Tibial artery (tissue), 4 donors: ENCODE results near the gene PALLD.
A peak's percentile ranks its signal among the peaks of the same experiment; 100 is the strongest.

Experiments used
- DNase-seq, 2 donors: peaks; one replicate each; pipeline ENCODE4 v3.0.0-alpha.2; 2019
- H3K27ac ChIP-seq, 2 donors: fragments of 200-600 bp; sonication (generic) in 1 of 2; 1 replicate in 1 of 2; 2 replicates in 1 of 2; pipeline ENCODE4 v1.5.1; 2018 to 2019; ENCODE audit warnings: mild to moderate bottlenecking in 1 of 2
- H3K27me3 ChIP-seq, 2 donors: fragments of 200-600 bp; sonication (generic) in 1 of 2; one replicate each; pipeline versions ENCODE4 v1.5.1 to v1.6.0; 2016 to 2019
- H3K36me3 ChIP-seq, 3 donors: fragments of 200-600 bp; sonication (generic) in 2 of 3; one replicate each; pipeline ENCODE4 v1.5.1; 2016 to 2019; ENCODE audit warnings: mild to moderate bottlenecking in 2 of 3
- H3K4me1 ChIP-seq, 4 donors: fragments of 200-600 bp; sonication (generic) in 2 of 4; 1 replicate in 3 of 4; 2 replicates in 1 of 4; pipeline ENCODE4 v1.5.1; 2016 to 2019
- H3K4me3 ChIP-seq, 2 donors: fragments of 200-600 bp; sonication (generic) in 1 of 2; 1 replicate in 1 of 2; 2 replicates in 1 of 2; pipeline ENCODE4 v1.5.1; 2018 to 2019; ENCODE audit warnings: mild to moderate bottlenecking in 2 of 2
- H3K9me3 ChIP-seq, 3 donors: fragments of 200-600 bp; sonication (generic) in 1 of 3; one replicate each; pipeline ENCODE4 v1.5.1; 2016 to 2019
- intact Hi-C: fragments of 100-400 bp; cut with DNase I; formaldehyde crosslinking; loops from one replicate; pipeline ENCODE4 v1.15.0; 2023; ENCODE audit warnings: low total_unique reads
- TF ChIP-seq, protein P1 (sequence below), 2 experiments: fragments of 200-600 bp in 1 of 2; fragments of 450-650 bp in 1 of 2; IDR thresholded peaks; one replicate each; pipeline ENCODE4 v1.5.1; 2017 to 2019; ENCODE audit warnings: antibody characterized with exemption in 2 of 2, mild to moderate bottlenecking in 1 of 2, moderate library complexity in 1 of 2

The PALLD gene

DNA sequence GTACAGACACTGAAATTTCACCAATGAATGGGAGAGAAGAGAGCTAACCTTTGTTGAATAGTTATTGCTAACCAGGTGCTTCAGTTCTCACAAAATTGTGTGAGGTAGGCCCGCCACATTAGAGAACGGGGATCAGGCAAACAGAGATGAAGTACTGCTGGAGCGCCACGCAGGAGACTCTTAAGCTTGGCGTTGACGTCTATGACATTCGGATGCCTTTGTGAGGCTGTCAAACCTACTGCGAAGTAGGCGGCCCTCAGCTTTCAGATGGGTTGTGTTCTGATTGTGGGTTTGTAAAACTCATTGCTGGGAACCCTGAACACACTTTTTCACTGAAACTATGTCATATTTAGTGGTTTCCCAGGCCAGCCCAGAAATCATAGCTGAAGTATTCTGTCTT, 339.6 kb downstream of the PALLD start:
- TF ChIP-seq, protein P1, sequence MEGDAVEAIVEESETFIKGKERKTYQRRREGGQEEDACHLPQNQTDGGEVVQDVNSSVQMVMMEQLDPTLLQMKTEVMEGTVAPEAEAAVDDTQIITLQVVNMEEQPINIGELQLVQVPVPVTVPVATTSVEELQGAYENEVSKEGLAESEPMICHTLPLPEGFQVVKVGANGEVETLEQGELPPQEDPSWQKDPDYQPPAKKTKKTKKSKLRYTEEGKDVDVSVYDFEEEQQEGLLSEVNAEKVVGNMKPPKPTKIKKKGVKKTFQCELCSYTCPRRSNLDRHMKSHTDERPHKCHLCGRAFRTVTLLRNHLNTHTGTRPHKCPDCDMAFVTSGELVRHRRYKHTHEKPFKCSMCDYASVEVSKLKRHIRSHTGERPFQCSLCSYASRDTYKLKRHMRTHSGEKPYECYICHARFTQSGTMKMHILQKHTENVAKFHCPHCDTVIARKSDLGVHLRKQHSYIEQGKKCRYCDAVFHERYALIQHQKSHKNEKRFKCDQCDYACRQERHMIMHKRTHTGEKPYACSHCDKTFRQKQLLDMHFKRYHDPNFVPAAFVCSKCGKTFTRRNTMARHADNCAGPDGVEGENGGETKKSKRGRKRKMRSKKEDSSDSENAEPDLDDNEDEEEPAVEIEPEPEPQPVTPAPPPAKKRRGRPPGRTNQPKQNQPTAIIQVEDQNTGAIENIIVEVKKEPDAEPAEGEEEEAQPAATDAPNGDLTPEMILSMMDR (IDR thresholded peaks at IDR 0.05): no peak
- H3K27me3 ChIP-seq: no peaks in the 10 kb centered on the region
- peak overlapping the region; percentile 88 to 98 for H3K27ac ChIP-seq
- intact Hi-C loops: no loop called here
- peaks cover 0 to 4% (median 0%) of the 10 kb centered on the region in 3 donors for H3K36me3 ChIP-seq
- no peak for DNase-seq
- H3K4me1 ChIP-seq: peaks cover 0 to 73% (median 51%) of the 10 kb centered on the region in 4 donors
- peak overlapping the region; percentile 80 to 96 for H3K4me3 ChIP-seq
- H3K9me3 ChIP-seq: no peaks in the 10 kb centered on the region

DNA sequence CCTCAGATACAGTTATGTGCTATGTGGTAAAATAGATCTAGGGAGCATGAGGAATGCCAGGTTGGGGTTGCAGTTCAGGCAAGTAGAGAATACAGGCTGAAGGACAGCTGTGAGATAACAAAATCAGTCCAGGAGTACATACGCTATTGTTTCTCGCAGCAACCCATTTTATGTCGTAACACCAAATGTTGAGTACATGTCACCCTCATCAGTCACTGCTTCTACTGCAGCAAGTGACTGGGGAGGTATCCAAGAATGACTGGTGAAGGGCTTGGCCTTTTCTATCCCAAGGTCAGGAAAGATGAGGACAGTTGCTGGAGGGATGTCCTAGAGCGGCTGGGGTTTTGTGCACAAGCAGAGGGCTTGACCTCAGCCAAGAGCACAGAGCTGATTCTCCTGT, 341.1 kb downstream of the PALLD start:
- no peak for DNase-seq
- H3K9me3 ChIP-seq: no peaks in the 10 kb centered on the region
- H3K4me3 ChIP-seq: peak overlapping the region; percentile 80 to 96
- peaks cover 0 to 85% (median 64%) of the 10 kb centered on the region in 4 donors for H3K4me1 ChIP-seq
- peaks cover 0 to 6% (median 0%) of the 10 kb centered on the region in 3 donors for H3K36me3 ChIP-seq
- intact Hi-C loops: no loop called here
- H3K27me3 ChIP-seq: no peaks in the 10 kb centered on the region
- peak overlapping the region; percentile 88 to 98 for H3K27ac ChIP-seq
- TF ChIP-seq, protein P1 (IDR thresholded peaks at IDR 0.05): no peak

DNA sequence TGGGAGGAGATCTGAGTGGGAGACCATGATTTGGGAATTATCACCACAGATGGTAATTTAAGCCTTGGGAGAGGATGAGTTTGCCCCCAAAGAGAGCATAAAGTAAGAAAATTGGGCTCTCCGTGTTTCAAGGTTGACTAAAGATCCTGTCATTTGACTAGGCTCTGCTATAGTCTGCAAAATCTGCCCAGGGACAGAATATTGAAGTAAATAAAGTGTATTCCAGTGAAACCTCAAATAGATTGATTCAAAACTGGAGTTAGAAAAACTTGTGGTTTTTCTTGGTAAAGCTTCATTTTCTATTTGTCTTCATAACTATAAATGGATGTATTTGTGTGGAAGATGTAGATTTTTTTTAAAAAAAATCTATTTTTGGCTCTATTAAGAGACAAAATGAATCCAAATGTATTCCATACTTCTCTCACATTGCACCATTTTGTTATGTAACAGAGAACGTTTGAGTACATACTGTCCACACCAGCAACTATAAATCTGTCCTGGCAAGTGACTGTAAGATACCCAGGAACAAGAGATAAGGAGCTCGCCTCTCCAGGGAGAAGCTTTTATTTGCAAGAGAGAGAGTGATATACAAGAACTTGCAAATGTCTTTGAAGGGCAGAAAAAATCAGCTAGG, 343.0 kb downstream of the PALLD start:
- no peak for DNase-seq
- Histone ChIP-seq H3K36me3 (peaks cover 0 to 7% (median 0%) of the 10 kb centered on the region in 3 donors), H3K27ac (peak overlapping the region; percentile 88 to 98), H3K27me3 (no peaks in the 10 kb centered on the region), H3K4me3 (peak overlapping the region; percentile 3 to 24), H3K9me3 (no peaks in the 10 kb centered on the region), H3K4me1 (peaks cover 0 to 98% (median 77%) of the 10 kb centered on the region in 4 donors)
- TF ChIP-seq, protein P1 (IDR thresholded peaks at IDR 0.05): peak in 1 of 2 experiments; percentile 8
- intact Hi-C loops: loop anchor here (10.0 kb wide), 1 partner anchor 205 kb away; no protein-coding TSS in a partner anchor

DNA sequence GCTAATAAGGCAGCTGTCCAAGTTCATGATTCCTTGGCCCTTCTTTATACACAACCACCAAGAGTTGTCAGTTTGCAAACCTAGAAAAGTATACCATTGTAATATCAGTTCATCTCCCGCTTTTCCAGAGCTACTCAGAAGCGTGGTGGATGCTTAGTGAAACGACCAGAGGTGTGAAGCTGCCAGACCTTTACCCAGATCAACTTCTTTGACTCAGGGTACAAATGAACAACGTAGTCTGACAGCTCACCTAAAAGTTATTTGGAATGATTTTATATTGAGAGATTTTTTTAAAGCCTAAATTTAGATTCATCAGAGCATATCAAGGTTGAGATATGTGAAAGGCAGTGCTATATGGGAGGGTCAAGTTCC, 343.5 kb downstream of the PALLD start:
- H3K36me3 ChIP-seq: peaks cover 0 to 7% (median 0%) of the 10 kb centered on the region in 3 donors
- no peaks in the 10 kb centered on the region for H3K9me3 ChIP-seq
- intact Hi-C loops: loop anchor here (10.0 kb wide), 1 partner anchor 206 kb away; no protein-coding TSS in a partner anchor
- DNase-seq: no peak
- TF ChIP-seq, protein P1 (IDR thresholded peaks at IDR 0.05): peak in 1 of 2 experiments; percentile 3
- H3K4me1 ChIP-seq: peaks cover 0 to 98% (median 78%) of the 10 kb centered on the region in 4 donors
- no peaks in the 10 kb centered on the region for H3K27me3 ChIP-seq
- peak overlapping the region; percentile 88 to 98 for H3K27ac ChIP-seq
- H3K4me3 ChIP-seq: no peak overlapping the region

DNA sequence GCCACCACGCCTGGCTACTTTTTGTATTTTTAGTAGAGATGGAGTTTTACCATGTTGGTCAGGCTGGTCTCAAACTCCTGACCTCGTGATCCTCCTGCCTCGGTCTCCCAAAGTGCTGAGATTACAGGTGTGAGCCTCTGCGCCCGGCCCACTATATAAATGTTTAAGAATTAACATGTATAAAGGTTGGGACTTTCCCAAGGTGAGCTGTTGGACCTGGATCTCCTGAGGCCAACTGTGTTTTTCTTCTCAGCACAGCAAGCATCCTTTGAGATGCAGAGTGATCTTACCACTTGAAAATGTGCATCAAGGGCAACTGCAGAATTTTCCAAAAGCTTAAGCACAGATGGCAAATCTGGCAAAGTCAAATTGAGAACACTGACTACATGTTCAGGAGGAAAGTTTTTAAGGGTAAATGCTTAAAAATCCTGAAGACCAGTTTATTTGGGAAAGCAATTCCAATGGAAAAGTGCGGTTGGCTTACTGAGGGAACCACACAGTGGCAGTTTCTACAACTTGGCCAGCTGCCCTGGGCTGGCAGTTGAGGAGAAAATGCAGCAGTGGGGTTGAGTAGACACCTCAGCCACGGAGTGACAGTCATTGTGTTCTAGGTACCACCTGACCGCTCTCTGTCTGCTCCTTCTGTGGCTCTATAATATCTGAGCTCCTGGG, 344.3 kb downstream of the PALLD start:
- Histone ChIP-seq H3K9me3 (no peaks in the 10 kb centered on the region), H3K27me3 (no peaks in the 10 kb centered on the region), H3K4me1 (peaks cover 0 to 99% (median 80%) of the 10 kb centered on the region in 4 donors), H3K4me3 (peak overlapping the region in 1 of 2 donors; percentile 4), H3K27ac (peak overlapping the region; percentile 88 to 98), H3K36me3 (peaks cover 0 to 7% (median 0%) of the 10 kb centered on the region in 3 donors)
- intact Hi-C loops: loop anchor here (10.0 kb wide), 1 partner anchor 206 kb away; no protein-coding TSS in a partner anchor
- TF ChIP-seq, protein P1 (IDR thresholded peaks at IDR 0.05): no peak
- DNase-seq: no peak
